Activated T-helper 1 cell treated with Interleukin-2 at 50 U/mL for 16 hours (primary cell): ENCODE measurements around the gene JPH2.

Experiments used
- DNase-seq: peaks from one replicate; pipeline ENCODE4 v3.0.0-alpha.2; 2020; ENCODE audit warnings: low read depth

Gene JPH2

DNA sequence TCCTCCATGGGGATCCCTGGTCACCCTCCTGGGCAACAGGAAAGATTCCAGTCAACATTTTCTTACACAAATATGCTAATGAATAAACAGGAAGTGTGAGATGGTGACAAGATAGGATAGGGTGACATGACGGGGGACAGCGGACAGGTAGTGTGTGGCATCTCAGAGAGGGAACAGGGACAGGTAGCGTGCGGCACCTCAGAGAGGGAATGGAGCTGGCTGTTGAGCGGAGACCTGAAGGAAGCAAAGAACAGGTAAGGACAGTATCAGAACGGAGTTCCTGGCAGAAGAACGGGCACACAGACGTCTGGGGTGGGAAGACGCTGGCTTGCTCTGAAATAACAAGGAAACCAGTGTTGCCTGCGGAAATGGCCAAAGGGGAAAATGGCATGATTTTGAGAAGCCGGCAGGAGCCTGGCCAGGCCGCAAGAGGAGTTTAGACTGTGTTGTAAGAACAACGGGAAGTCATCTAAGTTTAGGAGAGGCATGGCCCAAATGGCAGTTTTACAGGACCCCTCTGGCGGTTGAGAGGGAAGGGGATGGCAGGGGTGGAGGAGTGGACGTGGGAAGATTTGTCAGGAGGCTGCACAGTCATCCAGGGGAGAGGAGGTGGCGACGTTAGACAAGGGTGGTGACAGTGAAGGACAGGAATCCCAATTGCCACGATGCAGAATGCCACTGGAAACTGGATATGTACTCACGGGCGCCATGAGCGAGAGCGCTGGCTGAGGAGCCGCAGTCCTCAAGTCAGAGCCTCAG lies 111.6 kb downstream of the JPH2 start:
- DNase-seq, result no peak

GRCh38 chr20:44074252-44075151 lies 112.5 kb downstream of the JPH2 start:
- DNase-seq, result no peak

DNA sequence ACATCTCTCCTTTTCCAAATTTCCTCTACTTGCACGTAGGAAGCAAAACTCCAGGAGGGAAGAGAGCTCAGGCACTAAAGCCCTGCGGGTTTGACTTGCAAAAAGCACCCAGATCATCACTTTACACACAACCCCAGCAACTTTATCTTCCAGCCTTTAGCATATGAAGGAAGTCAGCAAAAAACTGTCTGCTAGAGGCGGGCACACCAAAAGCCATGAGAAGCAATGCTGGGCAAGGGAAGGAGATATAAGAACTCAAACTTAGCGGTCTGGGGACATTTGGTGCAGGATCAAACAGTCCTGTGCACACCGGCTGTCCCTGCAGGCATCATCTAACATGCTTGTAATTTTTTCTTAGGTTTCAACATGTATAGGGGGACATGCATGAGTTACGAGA lies 113.3 kb downstream of the JPH2 start:
- no peak for DNase-seq

DNA sequence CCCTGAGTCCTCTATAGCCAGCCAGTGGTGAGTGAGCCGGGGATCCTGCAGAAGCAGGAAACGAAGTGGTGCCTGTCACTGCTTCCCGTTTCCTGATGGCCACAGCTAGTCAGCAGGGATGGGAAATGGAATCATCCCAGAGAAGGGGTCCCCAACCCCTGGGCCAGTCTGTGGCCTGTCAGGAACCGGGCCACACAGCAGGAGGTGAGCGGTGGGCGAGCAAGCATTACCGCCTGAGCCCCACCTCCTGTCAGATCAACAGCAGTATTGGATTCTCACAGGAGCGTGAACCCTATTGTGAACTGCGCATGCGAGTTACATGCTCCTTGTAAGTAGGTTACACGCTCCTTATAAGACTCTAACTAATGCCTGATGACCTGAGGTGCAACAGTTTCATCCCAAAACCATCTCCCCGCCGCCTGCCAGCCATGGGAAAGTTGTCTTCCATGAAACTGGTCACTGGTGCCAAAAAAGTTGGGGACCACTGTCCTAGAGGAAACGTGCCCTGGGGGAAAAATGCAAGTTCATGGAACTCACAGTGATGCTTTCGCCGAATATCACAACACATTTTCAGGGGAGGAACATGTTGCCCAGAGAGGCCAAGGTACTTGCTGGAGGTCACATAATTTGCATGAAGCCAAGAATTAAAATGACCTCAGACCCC lies 113.8 kb downstream of the JPH2 start:
- DNase-seq, result no peak

DNA sequence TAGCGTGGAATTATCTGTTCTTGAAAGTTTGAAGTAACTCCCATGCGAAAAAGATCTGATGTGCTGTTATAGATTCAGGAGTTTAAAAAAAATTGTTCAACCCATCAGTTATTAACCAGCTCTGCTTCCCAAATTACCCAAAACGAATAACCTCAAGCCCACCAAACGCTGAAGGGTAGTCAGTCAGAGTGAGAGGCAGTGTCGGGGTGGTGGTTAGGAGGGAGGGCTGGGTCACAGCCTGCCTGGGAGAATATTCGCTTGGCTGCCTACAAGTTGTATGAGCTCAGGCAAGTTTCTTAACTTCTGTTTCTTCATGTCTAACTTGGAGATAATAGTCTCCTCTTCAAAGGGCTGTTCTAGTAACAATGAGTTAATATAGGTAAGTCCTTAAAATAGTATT lies 114.6 kb downstream of the JPH2 start:
- DNase-seq, result no peak

GRCh38 chr20:44071526-44072111 lies 115.4 kb downstream of the JPH2 start:
- DNase-seq, result no peak

- DNase-seq, result no peak
These were observed 115.9 kb downstream of the JPH2 start for GRCh38 chr20:44071057-44071456.

GRCh38 chr20:44070139-44070900 lies 116.7 kb downstream of the JPH2 start:
- peak; percentile 15 for DNase-seq

- peak; percentile 41 for DNase-seq
These were observed 117.6 kb downstream of the JPH2 start for GRCh38 chr20:44069203-44070011.

- DNase-seq, result no peak
These were observed 118.4 kb downstream of the JPH2 start for GRCh38 chr20:44068316-44069201.

GRCh38 chr20:44067650-44068081 lies 119.3 kb downstream of the JPH2 start:
- no peak for DNase-seq

- no peak for DNase-seq
These were observed 120.1 kb downstream of the JPH2 start for GRCh38 chr20:44066645-44067606.

- no peak for DNase-seq
These were observed 121.3 kb downstream of the JPH2 start for GRCh38 chr20:44065401-44066340.

GRCh38 chr20:44064501-44065400 lies 122.2 kb downstream of the JPH2 start:
- DNase-seq, result no peak
